Activated CD4-positive, alpha-beta memory T cell treated with anti-CD3 and anti-CD28 coated beads, Interleukin-2, amount 10 ng/mL, durations not matched to agents 7 days and 5 days (primary cell): ENCODE data around the gene SLC9A9. TPM values are rescaled to one million over a fixed set of nuclear protein-coding genes. Genes with fewer than 3 reads are reported as not detected.

Experiments
- CTCF ChIA-PET: fragments of 350-600 bp; sonication (Branson Sonifier 250); formaldehyde crosslinking; loops from one replicate; lab custom pipeline; 2021; ENCODE audit warnings: antibody characterized with exemption, inconsistent platforms; lab: Charles Lee
- POLR2A ChIA-PET: fragments of 350-600 bp; sonication (Branson Sonifier 250); formaldehyde crosslinking; loops from one replicate; lab custom pipeline; 2021; ENCODE audit warnings: antibody characterized with exemption; lab: Charles Lee
- DNase-seq: peaks from one replicate; pipeline ENCODE4 v3.0.0-alpha.2; 2020
- H3K27ac Mint-ChIP-seq: one replicate; pipeline ENCODE4 v1.8.0; 2021; ENCODE audit warnings: mild to moderate bottlenecking, mixed read lengths
- H3K27me3 Mint-ChIP-seq: one replicate; pipeline ENCODE4 v1.8.0; 2021; ENCODE audit warnings: mixed read lengths
- H3K36me3 Mint-ChIP-seq: one replicate; pipeline ENCODE4 v1.8.0; 2021; ENCODE audit warnings: low read depth, mixed read lengths
- H3K4me1 Mint-ChIP-seq: one replicate; pipeline ENCODE4 v1.8.0; 2021; ENCODE audit warnings: mixed read lengths
- H3K4me3 Mint-ChIP-seq: one replicate; pipeline ENCODE4 v1.8.0; 2021; ENCODE audit warnings: mild to moderate bottlenecking, mixed read lengths
- H3K9me3 Mint-ChIP-seq: one replicate; pipeline ENCODE4 v1.8.0; 2021; ENCODE audit warnings: mixed read lengths
- total RNA-seq, 2 experiments: library from RNA; stranded (reverse); gene quantifications; one replicate each; pipeline ENCODE4 v1.2.3, GENCODE V29; 2021

Gene SLC9A9
- total RNA-seq, 2 experiments from 2014 or later, result 16.9 to 18.5 TPM

- CTCF ChIA-PET, result no interaction called here
- Mint-ChIP-seq H3K27me3 (no peaks in the 10 kb centered on the region), H3K27ac (no peak overlapping the region), H3K9me3 (no peaks in the 10 kb centered on the region), H3K4me3 (no peak overlapping the region), H3K4me1 (peaks cover 11% of the 10 kb centered on the region), H3K36me3 (no peaks in the 10 kb centered on the region)
- POLR2A ChIA-PET, result no interaction called here
- no peak for DNase-seq
Observed at GRCh38 chr3:143301031-143301901, 547.0 kb downstream of the SLC9A9 start.

GRCh38 chr3:143298886-143299535 is 549.3 kb downstream of the SLC9A9 start:
- H3K27ac Mint-ChIP-seq, result no peak overlapping the region
- H3K27me3 Mint-ChIP-seq, result no peaks in the 10 kb centered on the region
- no peaks in the 10 kb centered on the region for H3K9me3 Mint-ChIP-seq
- POLR2A ChIA-PET, result no interaction called here
- H3K4me3 Mint-ChIP-seq, result no peak overlapping the region
- no peak for DNase-seq
- H3K36me3 Mint-ChIP-seq, result no peaks in the 10 kb centered on the region
- CTCF ChIA-PET, result no interaction called here
- H3K4me1 Mint-ChIP-seq, result peaks cover 30% of the 10 kb centered on the region

- ChIA-PET POLR2A (no interaction called here), CTCF (no interaction called here)
- Mint-ChIP-seq H3K4me3 (no peak overlapping the region), H3K9me3 (no peaks in the 10 kb centered on the region), H3K27me3 (no peaks in the 10 kb centered on the region), H3K4me1 (peaks cover 31% of the 10 kb centered on the region), H3K27ac (no peak overlapping the region), H3K36me3 (no peaks in the 10 kb centered on the region)
- no peak for DNase-seq
Observed at GRCh38 chr3:143298380-143298779, 549.9 kb downstream of the SLC9A9 start.

GRCh38 chr3:143295201-143296080 is 552.8 kb downstream of the SLC9A9 start:
- Mint-ChIP-seq H3K9me3 (no peaks in the 10 kb centered on the region), H3K27ac (peak overlapping the region; percentile 61), H3K36me3 (no peaks in the 10 kb centered on the region), H3K27me3 (no peaks in the 10 kb centered on the region), H3K4me1 (peaks cover 31% of the 10 kb centered on the region), H3K4me3 (no peak overlapping the region)
- CTCF ChIA-PET, result interaction anchor here (1.4 to 2.1 kb wide), 2 partner anchors 174 to 379 kb away, joined by 3 to 8 read pairs; no protein-coding TSS in a partner anchor
- DNase-seq, result no peak
- POLR2A ChIA-PET, result interaction anchor here (1.3 kb wide), 1 partner anchor 293 kb away, joined by 3 read pairs; no protein-coding TSS in a partner anchor

DNA sequence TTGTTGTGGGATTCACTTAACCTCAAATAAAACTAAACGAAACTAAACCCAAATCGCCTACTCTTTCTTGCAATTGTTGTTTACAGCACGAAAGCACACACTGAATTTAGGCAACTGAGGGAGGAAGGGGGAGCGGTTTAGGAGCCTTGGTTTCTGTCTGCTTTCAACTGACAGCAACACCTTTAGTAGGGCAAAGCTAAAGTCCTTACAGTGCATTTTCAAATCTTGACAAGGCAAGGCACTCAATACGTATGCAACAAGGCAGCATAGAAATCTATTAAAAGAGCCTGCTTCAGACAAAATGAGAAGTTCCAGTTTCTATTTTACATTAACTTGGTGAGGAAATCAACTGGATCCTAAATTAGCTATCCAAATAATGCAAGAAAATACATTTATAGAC is 554.1 kb downstream of the SLC9A9 start:
- POLR2A ChIA-PET, result interaction anchor here (1.3 kb wide), 1 partner anchor 292 kb away, joined by 3 read pairs; no protein-coding TSS in a partner anchor
- H3K27me3 Mint-ChIP-seq, result no peaks in the 10 kb centered on the region
- H3K36me3 Mint-ChIP-seq, result no peaks in the 10 kb centered on the region
- H3K4me1 Mint-ChIP-seq, result peaks cover 30% of the 10 kb centered on the region
- H3K4me3 Mint-ChIP-seq, result no peak overlapping the region
- no peaks in the 10 kb centered on the region for H3K9me3 Mint-ChIP-seq
- peak overlapping the region; percentile 50 for H3K27ac Mint-ChIP-seq
- CTCF ChIA-PET, result interaction anchor here (0.6 to 2.1 kb wide), 2 partner anchors 131 to 173 kb away, joined by 3 to 8 read pairs; no protein-coding TSS in a partner anchor
- DNase-seq, result no peak

DNA sequence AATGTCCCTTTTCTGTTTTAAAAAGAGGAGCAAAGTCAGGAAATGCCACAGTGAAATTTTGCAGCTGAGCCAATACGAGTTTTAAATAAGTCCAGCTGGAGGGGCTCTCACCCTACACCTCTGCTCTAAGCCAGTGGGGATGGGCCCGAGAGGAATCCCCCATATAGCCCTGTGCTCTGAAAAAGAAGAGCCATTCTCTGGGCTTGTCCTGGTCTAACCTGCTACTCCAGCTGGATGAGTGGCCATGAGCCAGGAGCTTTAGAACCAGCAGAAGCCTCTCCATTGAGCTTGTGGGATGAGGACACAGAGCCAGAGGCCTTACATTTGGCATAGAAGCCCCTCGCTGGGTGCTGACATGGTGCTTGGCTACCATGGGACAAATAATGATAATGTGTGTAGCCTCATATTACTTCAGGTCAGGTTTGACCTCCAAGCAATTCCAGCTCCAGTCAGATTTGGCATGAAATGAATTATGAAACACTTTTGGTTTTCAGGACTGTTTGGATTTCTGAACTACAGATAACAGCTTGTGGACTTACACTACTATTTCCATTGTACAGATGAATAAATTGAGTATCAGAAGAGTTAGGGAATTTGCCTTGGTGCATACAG is 556.3 kb downstream of the SLC9A9 start:
- POLR2A ChIA-PET, result no interaction called here
- CTCF ChIA-PET, result no interaction called here
- Mint-ChIP-seq H3K27me3 (no peaks in the 10 kb centered on the region), H3K27ac (no peak overlapping the region), H3K4me1 (peaks cover 20% of the 10 kb centered on the region), H3K36me3 (no peaks in the 10 kb centered on the region), H3K9me3 (no peaks in the 10 kb centered on the region), H3K4me3 (no peak overlapping the region)
- no peak for DNase-seq

- CTCF ChIA-PET, result interaction anchor here (2.0 kb wide), 1 partner anchor 386 kb away, joined by 4 read pairs; no protein-coding TSS in a partner anchor
- Mint-ChIP-seq H3K36me3 (no peaks in the 10 kb centered on the region), H3K9me3 (no peaks in the 10 kb centered on the region), H3K27me3 (no peaks in the 10 kb centered on the region), H3K4me3 (no peak overlapping the region), H3K4me1 (peaks cover under 1% of the 10 kb centered on the region), H3K27ac (no peak overlapping the region)
- no peak for DNase-seq
- POLR2A ChIA-PET, result no interaction called here
Observed at GRCh38 chr3:143288944-143289343, 559.3 kb downstream of the SLC9A9 start.

DNA sequence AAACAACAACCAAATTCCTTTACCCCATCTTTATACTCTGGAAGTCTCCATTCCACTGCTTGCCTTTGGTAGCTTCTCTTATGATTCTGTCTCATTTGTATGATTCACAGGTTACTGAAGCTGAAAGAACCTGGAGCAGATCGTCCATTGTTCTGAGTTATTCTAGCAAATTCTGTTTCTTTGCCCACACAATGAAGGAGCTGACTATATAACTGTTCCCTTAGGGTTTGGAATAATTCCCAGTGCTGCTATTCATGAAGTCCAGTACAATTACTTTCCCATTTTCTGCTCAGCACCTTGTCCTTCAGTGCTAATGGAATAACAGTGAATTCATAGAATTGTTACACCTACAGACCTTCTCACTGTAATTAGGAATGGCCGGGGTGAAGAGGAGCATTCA is 560.9 kb downstream of the SLC9A9 start:
- ChIA-PET POLR2A (no interaction called here), CTCF (interaction anchor here (2.0 kb wide), 1 partner anchor 387 kb away, joined by 4 read pairs; no protein-coding TSS in a partner anchor)
- Mint-ChIP-seq H3K27ac (no peak overlapping the region), H3K36me3 (no peaks in the 10 kb centered on the region), H3K27me3 (no peaks in the 10 kb centered on the region), H3K4me1 (no peaks in the 10 kb centered on the region), H3K4me3 (no peak overlapping the region), H3K9me3 (no peaks in the 10 kb centered on the region)
- DNase-seq, result no peak

DNA sequence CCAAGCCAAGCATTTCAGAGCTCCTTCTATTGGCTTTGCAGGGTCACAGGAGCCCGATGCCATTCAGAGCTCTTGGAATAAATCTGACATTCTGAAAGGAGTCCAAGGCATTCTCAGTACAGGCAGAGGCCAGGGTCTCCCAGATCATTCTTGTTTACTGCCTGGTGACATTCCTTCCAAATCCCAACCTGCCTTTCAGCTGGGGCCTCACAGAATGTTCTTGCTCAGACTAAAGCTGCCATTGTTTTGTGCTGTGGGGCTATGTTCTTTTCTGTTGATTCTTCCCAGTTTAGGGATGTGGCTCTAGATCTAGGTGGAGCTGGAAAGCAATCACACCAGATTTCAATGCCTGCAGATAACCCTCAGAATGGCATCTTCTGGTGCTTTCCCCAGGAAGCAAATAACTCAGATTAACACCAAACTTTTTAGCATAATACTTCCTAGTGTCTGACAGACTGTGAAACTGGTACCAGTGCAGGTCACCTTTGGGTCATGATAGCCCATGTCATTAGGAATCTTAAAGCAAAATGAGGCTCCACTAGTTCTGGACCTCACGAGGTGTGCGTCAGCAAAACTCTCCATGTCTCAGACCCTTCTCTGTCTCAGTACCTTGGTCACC is 561.8 kb downstream of the SLC9A9 start:
- Mint-ChIP-seq H3K36me3 (peaks cover 3% of the 10 kb centered on the region), H3K27me3 (no peaks in the 10 kb centered on the region), H3K27ac (no peak overlapping the region), H3K4me1 (no peaks in the 10 kb centered on the region), H3K9me3 (no peaks in the 10 kb centered on the region), H3K4me3 (no peak overlapping the region)
- DNase-seq, result no peak
- ChIA-PET CTCF (interaction anchor here (2.0 kb wide), 1 partner anchor 388 kb away, joined by 4 read pairs; no protein-coding TSS in a partner anchor), POLR2A (no interaction called here)

DNA sequence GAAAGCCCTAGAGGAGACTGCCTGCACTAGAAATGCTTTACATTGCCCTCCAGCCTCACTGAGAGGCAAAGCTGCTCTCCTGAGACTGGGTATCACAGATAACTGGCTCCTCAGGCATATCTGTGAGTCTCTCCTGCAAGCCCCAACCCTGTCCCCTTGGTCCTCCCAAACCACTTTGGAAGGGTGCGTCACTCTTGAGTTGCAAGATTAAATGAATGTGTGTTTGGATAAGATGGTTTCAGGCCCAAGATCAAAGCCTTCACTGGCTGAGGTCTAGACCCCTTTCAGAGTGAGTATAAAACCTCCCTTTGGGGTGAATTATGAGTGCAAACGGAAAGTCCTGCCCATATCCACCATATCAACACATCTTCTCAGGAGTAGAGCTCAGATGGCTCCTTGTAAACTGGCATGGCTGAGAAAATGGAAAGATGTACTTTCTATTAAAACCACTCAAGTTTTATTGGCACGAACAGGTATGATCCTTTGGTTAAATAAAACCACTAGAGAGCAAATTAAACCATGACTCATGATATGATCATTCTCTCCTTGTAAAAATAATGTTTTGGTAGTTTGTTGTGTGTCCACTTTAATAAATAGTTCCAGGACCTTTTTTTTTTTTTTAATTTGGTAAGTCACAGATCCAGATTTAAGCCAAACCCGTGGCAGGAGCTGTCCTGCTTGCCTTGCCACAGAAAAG is 564.7 kb downstream of the SLC9A9 start:
- ChIA-PET CTCF (interaction anchor here (0.5 kb wide), 1 partner anchor 1657 kb away, joined by 4 read pairs; no protein-coding TSS in a partner anchor), POLR2A (no interaction called here)
- Mint-ChIP-seq H3K27ac (no peak overlapping the region), H3K27me3 (no peaks in the 10 kb centered on the region), H3K4me1 (no peaks in the 10 kb centered on the region), H3K9me3 (no peaks in the 10 kb centered on the region), H3K36me3 (peaks cover 3% of the 10 kb centered on the region), H3K4me3 (no peak overlapping the region)
- DNase-seq, result no peak

- Mint-ChIP-seq H3K4me3 (no peak overlapping the region), H3K9me3 (no peaks in the 10 kb centered on the region), H3K27me3 (no peaks in the 10 kb centered on the region), H3K27ac (no peak overlapping the region), H3K4me1 (peaks cover 7% of the 10 kb centered on the region), H3K36me3 (peaks cover 3% of the 10 kb centered on the region)
- ChIA-PET POLR2A (no interaction called here), CTCF (no interaction called here)
- DNase-seq, result no peak
Observed at GRCh38 chr3:143280984-143281383, 567.3 kb downstream of the SLC9A9 start.
